Activated naive CD4-positive, alpha-beta T cell treated with anti-CD3 and anti-CD28 coated beads, Interleukin-2, amount 50 U/mL, for 72 hours (primary cell): ENCODE measurements around the gene MAP3K12. TPM values are rescaled to one million over a fixed set of nuclear protein-coding genes. Genes with fewer than 3 reads are reported as not detected.
A peak's percentile ranks its signal among the peaks of the same experiment; 100 is the strongest.
"Not testable (repeated sequence)": the region's sequence is repeated elsewhere in the genome, so short reads cannot be mapped to it uniquely, and the experiment has no call there.

ENCODE experiments used
- ATAC-seq, 2 donors: fragments of 150-1000 bp; cut with Tn5 transposase; 2 replicates each; pipeline ENCODE4 v1.10.0; 2021; ENCODE audit warnings: mild to moderate bottlenecking in 2 of 2, moderate library complexity in 2 of 2
- DNase-seq, 2 donors: peaks; one replicate each; pipeline ENCODE4 v3.0.0; 2021 to 2022; ENCODE audit warnings: low spot score in 2 of 2
- H3K27ac Mint-ChIP-seq, 2 donors: one replicate each; pipeline ENCODE4 v1.8.0; 2022; ENCODE audit warnings: mild to moderate bottlenecking in 2 of 2, mixed read lengths in 2 of 2
- H3K36me3 Mint-ChIP-seq, 2 donors: one replicate each; pipeline ENCODE4 v1.8.0; 2022; ENCODE audit warnings: mixed read lengths in 2 of 2
- H3K9me3 Mint-ChIP-seq, 2 donors: one replicate each; pipeline ENCODE4 v1.8.0; 2022; ENCODE audit warnings: mixed read lengths in 2 of 2
- total RNA-seq, 2 donors: library from RNA; stranded (reverse); gene quantifications; one replicate each; pipeline ENCODE4 v1.2.3, GENCODE V29; 2022

MAP3K12 gene
- total RNA-seq, 2 donors from 2014 or later: 9.5 to 21.7 TPM

GRCh38 chr12:53483979-53484377, 15.3 kb downstream of the MAP3K12 start:
- H3K27ac Mint-ChIP-seq: peak overlapping the region; percentile 55 to 94
- H3K36me3 Mint-ChIP-seq: peaks cover 0 to 13% of the 10 kb centered on the region in 2 donors
- ATAC-seq (peak; percentile 8 to 12), DNase-seq (no peak)
- H3K9me3 Mint-ChIP-seq: no peaks in the 10 kb centered on the region

- ATAC-seq (peak; percentile 3 to 9), DNase-seq (no peak)
- Mint-ChIP-seq H3K27ac (peak overlapping the region; percentile 55 to 94), H3K9me3 (no peaks in the 10 kb centered on the region), H3K36me3 (peaks cover 0 to 13% of the 10 kb centered on the region in 2 donors)
Measured at GRCh38 chr12:53483225-53483978, 15.9 kb downstream of the MAP3K12 start.

GRCh38 chr12:53482626-53483168, 16.6 kb downstream of the MAP3K12 start:
- Mint-ChIP-seq H3K27ac (no peak overlapping the region), H3K9me3 (no peaks in the 10 kb centered on the region), H3K36me3 (peaks cover 0 to 13% of the 10 kb centered on the region in 2 donors)
- ATAC-seq (peak in 1 of 2 donors; percentile 2), DNase-seq (no peak)

DNA sequence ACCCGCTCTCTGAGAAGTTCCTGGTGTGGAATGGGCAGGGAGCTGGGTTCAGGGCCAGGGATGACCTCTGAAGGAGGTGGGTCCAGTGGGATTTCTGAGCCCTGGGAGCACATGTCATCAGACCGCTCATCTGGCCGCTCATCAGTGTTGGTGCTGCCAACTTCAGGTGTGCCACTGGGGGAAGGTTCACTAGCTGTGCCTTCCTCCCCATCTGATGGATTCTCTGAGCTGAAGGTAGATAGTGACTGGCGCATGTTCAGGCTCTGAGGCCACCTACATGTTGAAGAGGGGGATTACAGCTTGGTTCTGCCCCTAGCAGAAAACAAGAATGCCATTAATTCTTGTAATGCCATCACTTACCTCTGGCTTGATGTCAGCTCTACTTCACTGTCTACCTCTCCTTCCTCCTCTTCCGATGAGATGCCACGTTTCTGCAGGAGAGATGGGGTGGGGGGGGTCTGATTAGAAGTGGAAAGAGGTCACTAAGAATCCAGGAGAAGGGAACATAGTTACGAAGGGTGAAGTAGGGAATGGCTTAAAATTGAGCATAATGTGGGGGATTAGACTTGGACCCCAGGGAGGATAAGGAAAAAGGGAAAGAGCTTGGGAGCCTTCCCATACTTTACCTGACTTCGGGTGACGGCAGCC, 17.2 kb downstream of the MAP3K12 start:
- no peak for DNase-seq
- peak overlapping the region in 1 of 2 donors; percentile 77 for H3K27ac Mint-ChIP-seq
- H3K9me3 Mint-ChIP-seq: no peaks in the 10 kb centered on the region
- peaks cover 0 to 13% of the 10 kb centered on the region in 2 donors for H3K36me3 Mint-ChIP-seq
- ATAC-seq: no peak

DNA sequence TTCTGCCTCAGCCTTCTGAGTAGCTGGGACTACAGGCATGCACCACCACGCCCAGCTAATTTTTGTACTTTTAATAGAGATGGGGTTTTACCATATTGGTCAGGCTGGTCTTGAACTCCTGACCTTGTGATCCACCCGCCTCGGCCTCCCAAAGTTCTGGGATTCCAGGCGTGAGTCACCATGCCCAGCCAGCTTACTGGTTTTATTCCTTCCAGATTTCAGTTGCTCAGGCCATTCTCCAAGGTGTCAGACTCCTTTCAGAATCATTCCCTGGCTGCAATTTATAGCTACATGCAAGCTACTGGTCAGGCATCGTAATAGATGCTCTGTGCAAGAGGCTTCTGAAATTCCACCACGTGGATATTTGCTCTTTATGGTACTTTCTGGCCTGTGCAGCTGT, 17.8 kb downstream of the MAP3K12 start:
- peaks cover 5 to 13% of the 10 kb centered on the region in 2 donors for H3K36me3 Mint-ChIP-seq
- H3K9me3 Mint-ChIP-seq, DNase-seq, ATAC-seq: not testable (repeated sequence)
- peak overlapping the region in 1 of 2 donors; percentile 60 for H3K27ac Mint-ChIP-seq

GRCh38 chr12:53480491-53481442, 18.5 kb downstream of the MAP3K12 start:
- H3K36me3 Mint-ChIP-seq: peaks cover 5 to 13% of the 10 kb centered on the region in 2 donors
- H3K27ac Mint-ChIP-seq: peak overlapping the region in 1 of 2 donors; percentile 60
- ATAC-seq: no peak
- DNase-seq: no peak
- H3K9me3 Mint-ChIP-seq: no peaks in the 10 kb centered on the region

DNA sequence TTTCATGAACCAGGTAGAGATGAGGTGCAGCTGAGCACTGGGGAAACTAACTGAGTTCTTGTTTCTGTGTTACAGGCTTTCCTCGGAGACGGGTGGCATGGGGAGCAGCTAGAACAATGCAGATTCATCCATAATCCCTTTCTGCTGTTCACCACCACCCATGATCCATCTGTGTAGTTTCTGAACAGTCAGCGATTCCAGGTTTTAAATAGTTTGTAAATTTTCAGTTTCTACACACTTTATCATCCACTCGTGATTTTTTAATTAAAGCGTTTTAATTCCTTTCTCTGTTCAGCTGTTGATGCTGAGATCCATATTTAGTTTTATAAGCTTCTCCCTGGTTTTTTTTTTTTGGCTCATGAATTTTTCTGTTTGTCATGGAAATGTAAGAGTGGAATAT, 19.9 kb downstream of the MAP3K12 start:
- no peak for DNase-seq
- H3K9me3 Mint-ChIP-seq: no peaks in the 10 kb centered on the region
- ATAC-seq: no peak
- no peak overlapping the region for H3K27ac Mint-ChIP-seq
- peaks cover 14 to 25% of the 10 kb centered on the region in 2 donors for H3K36me3 Mint-ChIP-seq

DNA sequence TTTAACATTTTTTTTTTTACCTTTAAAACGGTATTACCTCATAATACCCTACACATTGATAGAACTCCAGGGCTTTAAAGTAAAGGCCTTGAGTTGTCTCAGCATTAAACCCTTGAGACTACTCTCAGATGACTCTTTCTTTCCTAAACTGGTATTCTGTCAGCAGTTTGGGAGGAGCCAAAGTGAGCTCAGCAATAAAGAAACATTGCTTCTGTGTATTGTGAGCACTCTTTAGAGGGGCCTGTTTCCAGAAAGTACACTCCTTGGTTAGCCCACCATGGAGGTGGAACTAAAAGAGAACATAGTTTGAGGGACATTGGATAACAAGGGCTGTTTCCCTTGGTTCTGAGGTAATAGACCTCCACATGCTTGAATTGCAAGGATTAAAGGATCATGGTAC, 20.4 kb downstream of the MAP3K12 start:
- ATAC-seq (peak in 1 of 2 donors; percentile 3), DNase-seq (no peak)
- Mint-ChIP-seq H3K27ac (peak overlapping the region in 1 of 2 donors; percentile 77), H3K9me3 (no peaks in the 10 kb centered on the region), H3K36me3 (peaks cover 18 to 28% of the 10 kb centered on the region in 2 donors)

GRCh38 chr12:53476769-53477209, 22.5 kb downstream of the MAP3K12 start:
- Mint-ChIP-seq H3K36me3 (peaks cover 18 to 23% of the 10 kb centered on the region in 2 donors), H3K9me3 (no peaks in the 10 kb centered on the region), H3K27ac (peak overlapping the region; percentile 25 to 83)
- DNase-seq (no peak), ATAC-seq (peak in 1 of 2 donors; percentile 32)

DNA sequence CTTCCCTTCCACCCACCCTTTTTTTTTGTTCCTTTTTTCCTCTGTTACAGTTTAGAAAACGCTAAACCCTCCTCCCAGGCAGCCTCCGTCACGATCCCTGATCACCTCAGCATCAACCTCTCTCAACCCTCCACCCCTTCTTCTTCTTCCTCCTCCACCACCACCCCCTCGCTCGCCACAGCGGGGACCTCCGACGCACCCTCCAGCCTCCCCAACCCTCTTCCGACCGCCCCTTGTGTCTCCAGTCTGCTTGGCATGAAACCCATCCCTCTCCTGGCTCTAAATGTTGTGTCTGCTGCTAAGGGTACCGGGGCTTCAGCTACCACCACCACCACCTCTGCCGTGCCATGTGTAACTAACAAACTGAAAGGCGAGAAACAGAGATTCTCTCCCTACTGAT, 24.4 kb downstream of the MAP3K12 start:
- DNase-seq (no peak), ATAC-seq (peak in 1 of 2 donors; percentile 11)
- H3K36me3 Mint-ChIP-seq: peaks cover 24 to 30% of the 10 kb centered on the region in 2 donors
- H3K9me3 Mint-ChIP-seq: no peaks in the 10 kb centered on the region
- H3K27ac Mint-ChIP-seq: peak overlapping the region; percentile 35 to 58

DNA sequence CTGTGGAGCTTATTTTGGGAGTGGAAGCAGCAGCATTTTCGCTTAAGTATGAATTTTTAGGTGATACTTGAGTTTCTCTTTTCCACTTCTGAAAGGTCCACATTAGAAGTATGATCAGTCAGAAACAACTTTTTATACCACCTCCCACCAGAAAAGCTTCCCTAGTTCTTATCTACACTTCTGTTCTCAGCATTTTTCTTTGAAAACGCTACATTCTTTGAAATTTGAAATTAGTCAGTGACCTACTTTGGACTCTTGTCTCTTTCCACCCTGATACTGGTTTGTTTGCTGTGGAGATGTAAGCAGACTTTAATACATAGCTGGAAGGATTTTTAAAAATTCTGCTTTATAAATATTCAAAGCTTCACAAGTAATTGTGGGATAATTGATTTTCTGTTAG, 25.2 kb downstream of the MAP3K12 start:
- ATAC-seq: no peak
- H3K36me3 Mint-ChIP-seq: peaks cover 24% of the 10 kb centered on the region in 2 donors
- no peak for DNase-seq
- H3K27ac Mint-ChIP-seq: peak overlapping the region in 1 of 2 donors; percentile 38
- H3K9me3 Mint-ChIP-seq: no peaks in the 10 kb centered on the region

DNA sequence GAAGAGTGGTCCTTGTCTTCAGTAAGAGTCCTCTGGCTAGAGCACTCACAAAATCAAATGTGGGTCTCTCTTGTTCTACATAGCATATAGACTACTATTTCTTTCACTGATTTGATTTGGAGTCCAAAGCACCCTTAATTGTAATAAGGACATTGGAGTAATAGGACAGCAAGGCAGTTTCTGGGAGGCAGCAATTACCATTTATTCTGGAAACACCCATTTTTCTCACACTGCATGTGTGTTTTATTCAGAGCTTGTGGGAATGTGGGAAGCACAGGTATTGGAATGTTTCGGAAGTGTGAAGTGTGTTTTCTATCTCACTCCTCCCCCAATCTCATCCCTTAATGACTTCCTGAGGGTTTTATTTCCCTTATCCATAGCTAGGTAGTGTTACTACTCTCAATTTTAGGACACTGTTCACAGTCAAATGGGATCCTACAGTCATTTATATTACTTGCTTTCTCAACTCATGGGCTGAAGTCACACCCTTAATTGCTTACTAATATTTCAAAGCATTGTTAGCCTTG, 27.1 kb downstream of the MAP3K12 start:
- Mint-ChIP-seq H3K9me3 (no peaks in the 10 kb centered on the region), H3K36me3 (peaks cover 25 to 42% of the 10 kb centered on the region in 2 donors), H3K27ac (peak overlapping the region in 1 of 2 donors; percentile 32)
- ATAC-seq (no peak), DNase-seq (no peak)

DNA sequence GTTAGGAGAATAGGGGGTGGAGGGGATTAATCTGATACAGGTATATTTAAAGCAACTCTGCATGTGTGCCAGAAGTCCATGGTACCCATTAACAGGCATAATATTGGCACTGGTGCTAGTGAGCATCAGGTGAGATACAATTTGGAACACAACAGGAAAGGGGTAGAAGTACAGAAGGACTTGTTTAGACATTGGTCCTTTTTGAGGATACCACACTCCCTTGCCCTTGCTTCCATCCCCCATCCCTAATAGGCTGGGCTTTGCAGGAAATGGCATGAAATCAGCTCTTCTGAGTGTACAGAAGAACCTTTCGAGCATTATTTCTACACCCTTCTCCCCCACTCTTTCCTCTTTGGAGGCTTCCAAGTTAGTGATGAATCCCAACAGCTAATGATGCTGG, 31.0 kb downstream of the MAP3K12 start:
- peak overlapping the region in 1 of 2 donors; percentile 91 for H3K27ac Mint-ChIP-seq

GRCh38 chr12:53467880-53468279, 31.4 kb downstream of the MAP3K12 start:
- ATAC-seq (no peak), DNase-seq (no peak)
- peaks cover 24 to 48% of the 10 kb centered on the region in 2 donors for H3K36me3 Mint-ChIP-seq
- H3K9me3 Mint-ChIP-seq: no peaks in the 10 kb centered on the region
- peak overlapping the region in 1 of 2 donors; percentile 91 for H3K27ac Mint-ChIP-seq

More for the DNA sequence above, 31.0 kb downstream of the MAP3K12 start:
- ATAC-seq: no peak
- DNase-seq: no peak
- Mint-ChIP-seq H3K36me3 (peaks cover 24 to 48% of the 10 kb centered on the region in 2 donors), H3K9me3 (no peaks in the 10 kb centered on the region)

DNA sequence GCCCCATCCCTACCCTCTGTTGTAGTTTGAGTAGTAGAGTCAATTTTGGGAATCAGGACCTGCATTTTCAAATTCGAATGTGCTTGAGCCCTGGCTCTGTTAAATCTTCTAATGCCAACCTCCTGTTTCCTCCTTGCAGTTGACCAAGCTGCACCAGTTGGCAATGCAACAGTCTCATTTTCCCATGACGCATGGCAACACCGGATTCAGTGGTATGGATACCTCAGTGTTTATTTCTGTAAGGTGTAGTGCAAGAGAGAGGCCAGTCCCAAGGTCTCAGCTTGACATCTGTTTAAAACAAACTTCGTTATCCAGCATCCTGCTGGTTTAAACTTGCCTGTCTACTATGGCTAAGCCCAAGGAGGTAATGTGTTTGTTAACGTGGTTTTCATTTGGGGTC, 32.2 kb downstream of the MAP3K12 start:
- peaks cover 30 to 54% of the 10 kb centered on the region in 2 donors for H3K36me3 Mint-ChIP-seq
- ATAC-seq: no peak
- no peak for DNase-seq
- peak overlapping the region in 1 of 2 donors; percentile 73 for H3K27ac Mint-ChIP-seq
- no peaks in the 10 kb centered on the region for H3K9me3 Mint-ChIP-seq

- Mint-ChIP-seq H3K27ac (peak overlapping the region in 1 of 2 donors; percentile 73), H3K9me3 (no peaks in the 10 kb centered on the region), H3K36me3 (peaks cover 30 to 56% of the 10 kb centered on the region in 2 donors)
- DNase-seq (no peak), ATAC-seq (no peak)
Measured at GRCh38 chr12:53466640-53467039, 32.6 kb downstream of the MAP3K12 start.
